Heart left ventricle (tissue), 13 donors: ENCODE data around the gene SPATA12.

Experiments used
- CTCF ChIP-seq, 12 donors: fragments of 200-600 bp; sonication (generic) in 4 of 12; IDR thresholded peaks; one replicate each; pipeline versions ENCODE4 v1.5.0 to v1.8.0; 2018 to 2022; ENCODE audit warnings: antibody characterized with exemption in 12 of 12, mild to moderate bottlenecking in 5 of 12
- POLR2A ChIP-seq, 2 donors: fragments of 450-650 bp; IDR thresholded peaks; one replicate each; pipeline ENCODE4 v1.6.1; 2017; ENCODE audit warnings: antibody characterized with exemption in 2 of 2, mild to moderate bottlenecking in 2 of 2, moderate library complexity in 2 of 2
- donor health status: ischemic (EF 13 %, LVEDD 7.1; RV severe dilation, severe dysfunction).
- donor health status: DM: no; HTN: yes; CAD: no.
- donor health status: DM: no; HTN: no; CAD: no.
- donor health status: ischemic (EF 25% LVEDD 6.9; RV normal size, moderate dysfunction).
- donor health status: ischemic (EF 25% LVEDD 5.7; RV mildly dilated, moderate dysfunction).
- donor health status: ischemic (EF 35%, LVEDD 5.7; RV mildly dilated, moderate dysfunction).
- donor health status: nonischemic (EF 11% LVEDD 7.7; RV severe dilation, severe dysfunction).
- donor health status: DM: yes; HTN: yes; CAD: no.
- donor health status: PGD.
- donor health status: ischemic (EF 29% LVEDD 5.4; RV normal size, mild dysfunction).
- donor health status: nonischemic (EF 23%, LVEDD 6.1; RV moderate dilation, normal function).

DNA sequence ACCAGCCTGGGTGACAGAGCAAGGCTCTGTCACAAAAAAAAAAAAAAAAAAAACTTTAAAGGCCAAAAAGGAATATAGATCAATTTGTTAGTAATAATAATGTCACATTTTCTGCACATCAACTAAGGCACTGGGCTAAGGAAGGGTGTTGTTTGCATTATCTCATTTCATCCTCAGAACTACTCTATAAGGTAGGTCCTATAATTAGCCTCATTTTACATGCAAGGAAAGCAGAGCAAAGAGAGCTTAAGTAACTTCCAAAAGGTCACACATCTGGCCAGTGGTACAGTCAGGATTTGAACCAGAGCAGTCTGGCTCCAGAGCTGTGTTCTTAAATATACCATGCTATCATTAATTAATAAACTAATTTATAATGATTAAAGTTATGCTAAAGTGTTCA, 42.2 kb upstream of the SPATA12 start:
- TF ChIP-seq POLR2A (IDR thresholded peaks at IDR 0.05) (no peak), CTCF (IDR thresholded peaks at IDR 0.05) (no peak)
